ENCODE measurements around the gene CAND1.

- TF ChIP-seq TAF1 (IDR thresholded peaks at IDR 0.05; ENCODE audit: low read depth, low read length) = no peak
- TF ChIP-seq POLR2AphosphoS5 (IDR thresholded peaks at IDR 0.05; ENCODE audit: low read depth, low read length) = no peak
These were observed 64.5 kb downstream of the CAND1 start for GRCh38 chr12:67333649-67334048.

Measured in GM12891 (cell line).